IPS DF 6.9 (cell line): ENCODE data around the gene ATP1A2.

Experiments
- DNase-seq: peaks from one replicate; pipeline ENCODE4 v3.0.0-alpha.2; 2013; ENCODE audit warnings: low read depth, low spot score
- H3K27ac ChIP-seq: one replicate; pipeline ENCODE4 v1.5.1; 2013; ENCODE audit warnings: low read length, control low read depth
- H3K27me3 ChIP-seq: 2 replicates; pipeline ENCODE4 v1.6.1; 2013; ENCODE audit warnings: mild to moderate bottlenecking, low read length; ENCODE audit not compliant: control insufficient read depth, insufficient read depth
- H3K36me3 ChIP-seq: 2 replicates; pipeline ENCODE4 v1.6.1; 2013; ENCODE audit warnings: low read length; ENCODE audit not compliant: control insufficient read depth, insufficient read depth
- H3K4me1 ChIP-seq: 2 replicates; pipeline ENCODE4 v1.6.1; 2013; ENCODE audit warnings: low read length; ENCODE audit not compliant: control insufficient read depth, insufficient read depth
- H3K4me3 ChIP-seq: 2 replicates; pipeline ENCODE4 v1.5.1; 2013; ENCODE audit warnings: mild to moderate bottlenecking, low read length
- H3K9me3 ChIP-seq: 2 replicates; pipeline ENCODE4 v1.6.1; 2013; ENCODE audit warnings: low read length, inconsistent platforms; ENCODE audit not compliant: control insufficient read depth, insufficient read depth
- WGBS: extraction: QIAGEN DNeasy Blood & Tissue Kit; methylation state at CpG from one replicate; pipeline ENCODE4 v1.1.7; 2013; ENCODE audit warnings: mixed read lengths, missing lambda C conversion rate; ENCODE audit not compliant: insufficient read length, insufficient coverage; 5-methylcytosine and 5-hydroxymethylcytosine counted together

The ATP1A2 gene

GRCh38 chr1:160171354-160171753 is 55.8 kb downstream of the ATP1A2 start:
- H3K9me3 ChIP-seq = no peaks in the 10 kb centered on the region
- H3K4me1 ChIP-seq = peaks cover 9% of the 10 kb centered on the region
- H3K36me3 ChIP-seq = no peaks in the 10 kb centered on the region
- no peak for DNase-seq
- H3K27me3 ChIP-seq = no peaks in the 10 kb centered on the region
- H3K4me3 ChIP-seq = no peak overlapping the region
- no peak overlapping the region for H3K27ac ChIP-seq
- WGBS = no CpG with 5 or more reads among the region's 4 CpGs

GRCh38 chr1:160171980-160172379 is 56.4 kb downstream of the ATP1A2 start:
- Histone ChIP-seq H3K4me1 (peaks cover 9% of the 10 kb centered on the region), H3K9me3 (no peaks in the 10 kb centered on the region), H3K4me3 (no peak overlapping the region), H3K36me3 (no peaks in the 10 kb centered on the region), H3K27me3 (no peaks in the 10 kb centered on the region), H3K27ac (no peak overlapping the region)
- no peak for DNase-seq
- no CpG with 5 or more reads among the region's 9 CpGs for WGBS

- H3K4me3 ChIP-seq = no peak overlapping the region
- H3K36me3 ChIP-seq = no peaks in the 10 kb centered on the region
- H3K27me3 ChIP-seq = no peaks in the 10 kb centered on the region
- no peak overlapping the region for H3K27ac ChIP-seq
- WGBS = no CpG with 5 or more reads among the region's 2 CpGs
- no peak for DNase-seq
- peaks cover 3% of the 10 kb centered on the region; the same call in 1 of the 2 replicates for H3K4me1 ChIP-seq
- H3K9me3 ChIP-seq = no peaks in the 10 kb centered on the region
Measured at GRCh38 chr1:160177231-160177630, 61.7 kb downstream of the ATP1A2 start.

DNA sequence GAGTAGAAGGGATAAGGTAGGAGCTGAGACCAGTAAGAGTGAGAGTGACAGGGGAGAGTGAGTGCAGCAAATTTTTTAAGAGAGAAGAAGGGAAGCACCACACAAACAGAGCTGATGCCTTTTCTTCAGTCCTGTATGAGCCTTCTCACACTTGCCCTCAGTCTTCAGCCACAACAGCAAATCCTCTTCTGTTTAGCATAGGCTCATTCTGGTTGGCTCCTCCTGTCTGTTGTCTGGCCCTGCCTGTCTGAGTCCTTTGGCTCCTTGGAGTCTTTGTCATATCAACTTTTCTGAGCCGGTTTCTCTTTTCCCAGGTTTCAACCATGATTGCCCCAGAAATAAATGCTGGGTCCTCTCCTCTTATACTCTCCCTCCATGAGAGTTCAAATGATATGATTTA is 62.1 kb downstream of the ATP1A2 start:
- no peak overlapping the region for H3K27ac ChIP-seq
- peaks cover 1% of the 10 kb centered on the region; the same call in 1 of the 2 replicates for H3K4me1 ChIP-seq
- H3K27me3 ChIP-seq = no peaks in the 10 kb centered on the region
- WGBS = no CpG with 5 or more reads among the region's 1 CpG
- H3K36me3 ChIP-seq = no peaks in the 10 kb centered on the region
- no peaks in the 10 kb centered on the region for H3K9me3 ChIP-seq
- H3K4me3 ChIP-seq = no peak overlapping the region
- DNase-seq = no peak

DNA sequence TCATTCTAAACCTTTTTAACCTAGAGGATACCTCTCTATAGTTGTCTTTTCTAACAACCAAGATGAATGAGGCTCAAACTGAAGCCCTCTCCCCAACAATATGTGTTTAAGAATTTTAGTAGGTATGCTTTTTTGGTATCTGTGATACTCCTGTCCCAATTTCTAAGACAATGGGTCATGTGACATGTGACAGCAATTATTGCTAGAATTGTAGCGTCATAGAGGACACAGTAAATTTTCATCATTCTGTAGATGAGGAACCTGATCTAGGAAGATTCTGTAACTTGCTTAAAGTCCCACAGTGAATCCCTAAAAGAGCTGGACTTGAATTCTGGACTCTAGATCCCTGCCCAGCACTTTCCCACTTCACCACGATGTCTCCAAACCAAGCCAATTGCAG is 63.2 kb downstream of the ATP1A2 start:
- H3K9me3 ChIP-seq = no peaks in the 10 kb centered on the region
- H3K4me3 ChIP-seq = no peak overlapping the region
- no peaks in the 10 kb centered on the region for H3K36me3 ChIP-seq
- no CpG with 5 or more reads among the region's 2 CpGs for WGBS
- peaks cover 1% of the 10 kb centered on the region; the same call in 1 of the 2 replicates for H3K4me1 ChIP-seq
- H3K27ac ChIP-seq = no peak overlapping the region
- H3K27me3 ChIP-seq = no peaks in the 10 kb centered on the region
- no peak for DNase-seq

DNA sequence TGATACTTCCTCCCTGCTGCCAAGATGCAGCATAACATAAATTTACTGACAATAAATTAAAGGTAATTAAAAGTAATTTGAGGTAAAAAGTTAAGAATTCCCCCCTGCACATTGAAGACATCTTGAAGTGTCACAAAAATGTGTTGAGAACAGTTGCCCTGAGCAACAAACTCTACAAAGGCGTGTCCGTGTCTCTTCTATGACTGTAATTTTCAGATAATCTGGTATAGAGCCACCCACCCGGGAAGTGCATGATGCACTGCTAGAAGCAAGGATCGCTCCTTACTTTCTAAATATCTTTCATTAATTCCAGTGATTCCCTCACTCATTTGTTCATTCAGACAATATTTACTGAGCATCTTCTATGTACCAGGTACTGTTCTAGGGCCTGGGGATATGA is 63.8 kb downstream of the ATP1A2 start:
- Histone ChIP-seq H3K27ac (no peak overlapping the region), H3K36me3 (no peaks in the 10 kb centered on the region), H3K27me3 (no peaks in the 10 kb centered on the region), H3K4me3 (no peak overlapping the region), H3K4me1 (peaks cover 1% of the 10 kb centered on the region; the same call in 1 of the 2 replicates), H3K9me3 (no peaks in the 10 kb centered on the region)
- no peak for DNase-seq
- no CpG with 5 or more reads among the region's 4 CpGs for WGBS

DNA sequence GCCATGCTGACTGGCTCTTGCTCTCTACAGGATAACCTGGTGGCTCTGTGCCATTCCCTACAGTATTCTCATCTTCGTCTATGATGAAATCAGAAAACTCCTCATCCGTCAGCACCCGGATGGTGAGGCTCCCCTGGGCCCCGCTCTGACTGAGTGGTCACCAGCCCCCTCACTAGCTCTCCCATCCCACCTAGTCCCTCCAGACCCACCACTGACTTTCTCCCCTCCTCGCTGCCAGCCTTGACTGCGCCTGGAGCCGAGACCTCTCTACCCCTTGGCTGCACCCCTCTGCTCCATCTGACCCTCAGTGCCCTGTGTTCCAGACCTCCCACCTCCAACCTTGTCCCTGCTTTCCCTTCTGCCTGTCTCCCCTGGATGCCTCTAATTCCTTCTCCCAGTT is 70.7 kb downstream of the ATP1A2 start:
- no peak overlapping the region for H3K27ac ChIP-seq
- no peaks in the 10 kb centered on the region for H3K9me3 ChIP-seq
- peaks cover 1% of the 10 kb centered on the region for H3K4me1 ChIP-seq
- no peak overlapping the region for H3K4me3 ChIP-seq
- H3K27me3 ChIP-seq = no peaks in the 10 kb centered on the region
- H3K36me3 ChIP-seq = no peaks in the 10 kb centered on the region
- no CpG with 5 or more reads among the region's 7 CpGs for WGBS
- no peak for DNase-seq

DNA sequence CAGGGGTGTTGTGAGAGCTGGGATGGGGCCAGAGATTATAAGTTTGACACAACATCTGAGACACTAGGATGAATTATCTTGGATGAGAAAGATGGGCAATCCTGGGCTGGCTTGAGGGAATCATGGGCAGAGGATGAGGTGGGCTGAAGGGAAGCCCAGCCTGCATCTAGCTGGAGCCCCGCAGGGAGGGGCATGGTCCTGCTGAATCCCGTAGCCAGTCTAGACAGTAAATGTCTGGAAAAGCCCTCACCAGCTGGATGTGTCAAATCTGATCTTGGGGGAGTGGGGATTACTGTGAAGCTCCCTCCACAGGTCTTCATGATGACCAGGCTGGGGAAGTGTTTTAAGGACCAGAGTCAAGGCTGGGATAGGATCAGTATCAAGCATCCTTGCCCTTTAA is 71.2 kb downstream of the ATP1A2 start:
- Histone ChIP-seq H3K27me3 (no peaks in the 10 kb centered on the region), H3K9me3 (no peaks in the 10 kb centered on the region), H3K4me3 (no peak overlapping the region), H3K27ac (no peak overlapping the region), H3K36me3 (no peaks in the 10 kb centered on the region), H3K4me1 (peaks cover 1% of the 10 kb centered on the region)
- WGBS = no CpG with 5 or more reads among the region's 2 CpGs
- no peak for DNase-seq

DNA sequence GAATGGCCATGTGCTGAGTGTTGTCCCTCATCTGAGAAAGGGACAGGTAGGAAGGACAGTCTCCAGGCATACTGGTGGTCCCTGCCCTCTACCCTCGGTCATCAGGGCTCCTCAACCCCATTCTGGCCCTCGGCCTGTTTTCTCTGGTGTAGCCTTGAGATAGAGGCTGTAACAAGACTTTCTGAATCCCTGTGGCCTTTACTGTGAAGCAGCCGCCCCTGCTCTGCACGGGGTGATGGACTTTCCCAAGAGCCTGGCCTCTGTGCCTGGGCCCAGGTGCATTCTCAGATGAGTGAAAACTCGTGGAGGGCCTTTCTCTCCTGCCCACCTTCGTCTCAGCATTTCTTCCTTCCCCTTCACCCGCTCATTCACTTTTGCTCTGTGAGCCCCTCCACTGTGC is 71.8 kb downstream of the ATP1A2 start:
- Histone ChIP-seq H3K27ac (no peak overlapping the region), H3K27me3 (no peaks in the 10 kb centered on the region), H3K4me1 (peaks cover 4% of the 10 kb centered on the region), H3K9me3 (no peaks in the 10 kb centered on the region), H3K36me3 (no peaks in the 10 kb centered on the region), H3K4me3 (no peak overlapping the region)
- no peak for DNase-seq
- no CpG with 5 or more reads among the region's 7 CpGs for WGBS

- no peak overlapping the region for H3K4me3 ChIP-seq
- no CpG with 5 or more reads among the region's 7 CpGs for WGBS
Measured at GRCh38 chr1:160188341-160188740, 72.8 kb downstream of the ATP1A2 start.

More at GRCh38 chr1:160188341-160188740, 72.8 kb downstream of the ATP1A2 start:
- H3K4me1 ChIP-seq = peaks cover 6% of the 10 kb centered on the region
- no peak overlapping the region for H3K27ac ChIP-seq
- DNase-seq = no peak
- no peaks in the 10 kb centered on the region for H3K36me3 ChIP-seq
- H3K27me3 ChIP-seq = no peaks in the 10 kb centered on the region
- H3K9me3 ChIP-seq = no peaks in the 10 kb centered on the region
